Testis (tissue), 3 donors: ENCODE data around the gene BDKRB2. TPM values are rescaled to one million over a fixed set of nuclear protein-coding genes. Genes with fewer than 3 reads are reported as not detected.

Experiments used
- DNase-seq: peaks from one replicate; pipeline ENCODE4 v3.0.0-alpha.2; 2019
- H3K27ac ChIP-seq, 2 donors: fragments of 200-600 bp; sonication (generic); one replicate each; pipeline ENCODE4 v1.5.1; 2019
- H3K27me3 ChIP-seq: fragments of 200-600 bp; sonication (generic); one replicate; pipeline ENCODE4 v1.5.1; 2019
- H3K36me3 ChIP-seq: fragments of 200-600 bp; sonication (generic); one replicate; pipeline ENCODE4 v1.5.1; 2017; ENCODE audit warnings: low read depth; ENCODE audit errors: missing control alignments
- H3K4me1 ChIP-seq: fragments of 200-600 bp; sonication (generic); one replicate; pipeline ENCODE4 v1.5.1; 2019
- H3K4me3 ChIP-seq, 2 donors: fragments of 200-600 bp; sonication (generic); one replicate each; pipeline ENCODE4 v1.5.1; 2017 to 2019
- H3K9me3 ChIP-seq: fragments of 200-600 bp; sonication (generic); one replicate; pipeline ENCODE4 v1.5.1; 2017
- POLR2A ChIP-seq: fragments of 450-650 bp; IDR thresholded peaks from one replicate; pipeline ENCODE4 v1.6.1; 2017; ENCODE audit warnings: antibody characterized with exemption, mild to moderate bottlenecking, moderate library complexity
- WGBS, 2 donors: methylation state at CpG; one replicate each; pipeline ENCODE4 v1.1.5; 2018; 5-methylcytosine and 5-hydroxymethylcytosine counted together
- intact Hi-C: fragments of 100-400 bp; cut with DNase I; formaldehyde crosslinking; loops from one replicate; pipeline ENCODE4 v1.15.1; 2023; ENCODE audit warnings: low total_unique reads
- polyA plus RNA-seq: library from polyadenylated mRNA; stranded (reverse); fragments of 350-450 nt; fragmentation: Illumina TruSeq; extraction: RNeasy Lipid Tissue Mini Kit (QIAGEN cat#74804); gene quantifications from one replicate; pipeline ENCODE4 v1.2.3, GENCODE V29; 2014; ENCODE audit warnings: low read depth, low replicate concordance; ENCODE audit not compliant: insufficient read depth
- total RNA-seq, 2 donors: library from RNA; depleted of rRNA; stranded (reverse); fragments of >200 nt; gene quantifications; one replicate each; pipeline ENCODE4 v1.2.3, GENCODE V29; 2016
- TF ChIP-seq, protein P1 (sequence below), 3 experiments: fragments of 450-650 bp in 2 of 3; fragments of 200-600 bp in 1 of 3; sonication (generic) in 1 of 3; IDR thresholded peaks; one replicate each; pipeline ENCODE4 v1.5.1; 2016 to 2019; ENCODE audit warnings: antibody characterized with exemption in 3 of 3, mild to moderate bottlenecking in 2 of 3, moderate library complexity in 1 of 3

The BDKRB2 gene
- total and polyA plus RNA-seq, 3 donors from 2014 or later = 0.63 to 2.9 (median 0.87) TPM

DNA sequence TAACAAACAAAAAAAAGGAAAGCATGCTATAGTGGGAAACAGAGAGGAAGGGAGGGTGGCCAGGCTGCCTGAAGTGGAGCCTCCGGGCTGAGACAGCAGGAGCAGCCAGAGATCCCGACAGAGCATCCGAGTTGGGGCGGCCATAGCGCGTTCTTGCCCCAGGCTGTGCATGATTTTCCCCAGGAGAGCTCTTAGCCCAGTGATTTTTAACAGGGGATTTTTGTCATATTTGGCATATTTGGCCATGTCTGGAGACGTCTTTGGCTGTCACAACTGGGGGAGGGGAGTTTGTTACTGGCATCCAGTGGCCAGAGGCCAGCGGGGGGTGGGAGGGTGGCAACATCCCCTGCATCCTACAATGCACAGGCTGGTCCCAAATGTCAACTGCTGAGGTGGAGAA lies 74.9 kb downstream of the BDKRB2 start:
- H3K27ac ChIP-seq = no peak overlapping the region
- intact Hi-C loops = no loop called here
- DNase-seq = no peak
- H3K27me3 ChIP-seq = no peaks in the 10 kb centered on the region
- H3K9me3 ChIP-seq = no peaks in the 10 kb centered on the region
- 78 to 86% methylated on average over 8 of the region's 8 CpGs for WGBS, 2 donors
- H3K4me1 ChIP-seq = peaks cover 6% of the 10 kb centered on the region
- no peak overlapping the region for H3K4me3 ChIP-seq
- TF ChIP-seq POLR2A = no peak
- TF ChIP-seq, protein P1, sequence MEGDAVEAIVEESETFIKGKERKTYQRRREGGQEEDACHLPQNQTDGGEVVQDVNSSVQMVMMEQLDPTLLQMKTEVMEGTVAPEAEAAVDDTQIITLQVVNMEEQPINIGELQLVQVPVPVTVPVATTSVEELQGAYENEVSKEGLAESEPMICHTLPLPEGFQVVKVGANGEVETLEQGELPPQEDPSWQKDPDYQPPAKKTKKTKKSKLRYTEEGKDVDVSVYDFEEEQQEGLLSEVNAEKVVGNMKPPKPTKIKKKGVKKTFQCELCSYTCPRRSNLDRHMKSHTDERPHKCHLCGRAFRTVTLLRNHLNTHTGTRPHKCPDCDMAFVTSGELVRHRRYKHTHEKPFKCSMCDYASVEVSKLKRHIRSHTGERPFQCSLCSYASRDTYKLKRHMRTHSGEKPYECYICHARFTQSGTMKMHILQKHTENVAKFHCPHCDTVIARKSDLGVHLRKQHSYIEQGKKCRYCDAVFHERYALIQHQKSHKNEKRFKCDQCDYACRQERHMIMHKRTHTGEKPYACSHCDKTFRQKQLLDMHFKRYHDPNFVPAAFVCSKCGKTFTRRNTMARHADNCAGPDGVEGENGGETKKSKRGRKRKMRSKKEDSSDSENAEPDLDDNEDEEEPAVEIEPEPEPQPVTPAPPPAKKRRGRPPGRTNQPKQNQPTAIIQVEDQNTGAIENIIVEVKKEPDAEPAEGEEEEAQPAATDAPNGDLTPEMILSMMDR (IDR thresholded peaks at IDR 0.05) = no peak
- no peaks in the 10 kb centered on the region for H3K36me3 ChIP-seq

DNA sequence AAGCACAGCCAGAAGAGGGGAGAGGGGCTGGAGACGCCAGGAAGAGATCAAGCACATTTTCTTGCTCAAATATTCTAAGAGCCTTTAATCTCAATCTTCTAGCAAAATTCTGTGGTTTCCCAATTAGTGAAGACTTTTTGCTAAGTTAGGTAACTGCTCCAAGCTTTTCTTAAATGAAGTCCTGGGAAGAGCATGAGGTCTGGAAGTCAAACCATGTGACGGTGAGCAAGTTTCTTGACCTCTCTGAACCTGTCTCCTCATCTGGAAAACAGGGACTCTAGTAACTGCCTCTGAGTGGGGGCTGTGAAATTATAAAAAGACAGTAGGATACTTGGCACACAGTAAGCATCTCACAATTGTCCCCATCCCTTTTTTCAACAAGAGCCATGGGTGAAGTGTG lies 75.5 kb downstream of the BDKRB2 start:
- no peaks in the 10 kb centered on the region for H3K27me3 ChIP-seq
- no peak for DNase-seq
- no peak overlapping the region for H3K4me3 ChIP-seq
- no peak overlapping the region for H3K27ac ChIP-seq
- intact Hi-C loops = loop anchor here (10.0 kb wide), 1 partner anchor 135 kb away; no protein-coding TSS in a partner anchor
- 90 to 95% methylated on average over 2 of the region's 2 CpGs for WGBS, 2 donors
- H3K9me3 ChIP-seq = no peaks in the 10 kb centered on the region
- H3K4me1 ChIP-seq = peaks cover 5% of the 10 kb centered on the region
- TF ChIP-seq, protein P1 (IDR thresholded peaks at IDR 0.05) = no peak
- no peak for TF ChIP-seq POLR2A
- no peaks in the 10 kb centered on the region for H3K36me3 ChIP-seq

DNA sequence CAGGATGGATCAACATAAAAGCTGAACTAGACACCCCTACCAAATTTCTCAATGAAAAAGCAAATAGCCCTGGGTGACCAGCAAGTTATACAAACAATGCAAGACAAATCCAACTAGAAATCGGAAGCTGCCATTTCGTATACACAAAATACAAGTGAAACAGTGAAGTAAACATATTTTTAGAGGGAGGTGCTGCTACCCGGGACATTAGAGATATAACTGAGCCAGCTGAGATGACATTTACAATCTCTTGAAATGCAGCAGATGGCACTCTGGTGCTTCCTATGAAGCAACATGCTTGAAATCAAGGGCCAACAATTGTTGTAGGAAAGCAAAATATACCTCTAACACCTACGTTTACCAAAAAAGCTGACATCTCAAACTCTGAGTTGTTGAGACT lies 76.8 kb downstream of the BDKRB2 start:
- Histone ChIP-seq H3K9me3 (no peaks in the 10 kb centered on the region), H3K4me3 (no peak overlapping the region), H3K27ac (no peak overlapping the region), H3K27me3 (no peaks in the 10 kb centered on the region), H3K36me3 (no peaks in the 10 kb centered on the region), H3K4me1 (no peaks in the 10 kb centered on the region)
- no peak for DNase-seq
- TF ChIP-seq, protein P1 (IDR thresholded peaks at IDR 0.05) = no peak
- TF ChIP-seq POLR2A = no peak
- intact Hi-C loops = loop anchor here (10.0 kb wide), 1 partner anchor 133 kb away; no protein-coding TSS in a partner anchor
- 74 to 75% methylated on average over 4 of the region's 4 CpGs for WGBS, 2 donors

DNA sequence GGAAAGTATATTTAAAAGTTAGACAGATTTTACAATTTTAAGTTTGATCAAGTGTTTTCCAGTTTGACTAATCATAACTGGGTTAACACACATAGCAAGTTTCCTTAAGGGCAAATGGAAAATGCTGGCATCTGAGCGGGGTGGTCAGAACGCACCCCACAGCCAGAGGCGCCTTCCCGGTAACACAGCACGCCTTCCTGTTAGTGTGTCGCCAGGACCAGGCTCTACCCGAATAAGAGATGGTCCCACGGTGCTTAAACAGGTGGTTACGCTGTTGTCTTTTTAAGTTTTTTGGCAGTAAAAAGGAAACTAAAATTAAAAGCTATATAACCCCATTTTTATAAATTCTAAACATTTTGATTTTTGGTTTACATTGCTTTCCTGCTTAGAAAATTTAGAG lies 79.4 kb downstream of the BDKRB2 start:
- H3K4me1 ChIP-seq = no peaks in the 10 kb centered on the region
- intact Hi-C loops = loop anchor here (10.0 kb wide), 1 partner anchor 131 kb away; no protein-coding TSS in a partner anchor
- WGBS, 2 donors = 92% methylated on average over 9 of the region's 9 CpGs
- no peak overlapping the region for H3K27ac ChIP-seq
- H3K9me3 ChIP-seq = no peaks in the 10 kb centered on the region
- no peaks in the 10 kb centered on the region for H3K36me3 ChIP-seq
- DNase-seq = no peak
- H3K27me3 ChIP-seq = no peaks in the 10 kb centered on the region
- H3K4me3 ChIP-seq = no peak overlapping the region
- TF ChIP-seq, protein P1 (IDR thresholded peaks at IDR 0.05) = no peak
- no peak for TF ChIP-seq POLR2A

DNA sequence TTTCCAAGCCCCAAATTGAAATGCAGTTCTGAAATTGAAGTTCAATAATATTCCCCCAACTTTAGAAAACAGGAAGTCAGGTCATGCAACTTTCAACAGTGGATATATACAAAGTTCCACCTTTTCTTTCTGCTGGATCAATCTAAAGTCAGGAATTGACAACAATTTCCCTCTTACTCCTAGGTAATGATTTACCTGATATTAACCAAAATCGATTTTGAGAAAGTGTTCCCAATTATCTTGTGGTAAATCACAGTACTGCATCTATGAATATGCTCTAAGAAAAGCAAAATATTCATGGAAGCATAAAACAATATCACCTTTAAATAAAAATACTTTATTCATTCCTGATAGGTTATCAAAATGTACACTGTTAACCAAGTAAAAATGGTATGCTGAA lies 79.8 kb downstream of the BDKRB2 start:
- 71 to 85% methylated on average over 1 of the region's 1 CpG for WGBS, 2 donors
- no peaks in the 10 kb centered on the region for H3K9me3 ChIP-seq
- no peaks in the 10 kb centered on the region for H3K4me1 ChIP-seq
- DNase-seq = no peak
- no peak overlapping the region for H3K4me3 ChIP-seq
- no peaks in the 10 kb centered on the region for H3K27me3 ChIP-seq
- no peak overlapping the region for H3K27ac ChIP-seq
- H3K36me3 ChIP-seq = no peaks in the 10 kb centered on the region
- intact Hi-C loops = loop anchor here (10.0 kb wide), 1 partner anchor 130 kb away; no protein-coding TSS in a partner anchor
- TF ChIP-seq, protein P1 (IDR thresholded peaks at IDR 0.05) = no peak
- TF ChIP-seq POLR2A = no peak
